Mesothelial cell of epicardium (in vitro differentiated cells): ENCODE data around the gene SUPT4H1. TPM values are rescaled to one million over a fixed set of nuclear protein-coding genes. Genes with fewer than 3 reads are reported as not detected.
A peak's percentile ranks its signal among the peaks of the same experiment; 100 is the strongest.

Experiments used
- DNase-seq, 2 experiments: peaks; one replicate each; pipeline ENCODE4 v3.0.0; 2021; ENCODE audit warnings: low spot score in 2 of 2; ENCODE audit not compliant: unreplicated experiment in 2 of 2
- H3K27ac Mint-ChIP-seq: 2 replicates; pipeline ENCODE4 v1.8.0; 2021; ENCODE audit warnings: mixed read lengths
- H3K27me3 Mint-ChIP-seq: 2 replicates; pipeline ENCODE4 v1.8.0; 2021; ENCODE audit warnings: low read depth, mixed read lengths
- H3K36me3 Mint-ChIP-seq: 2 replicates; pipeline ENCODE4 v1.8.0; 2021; ENCODE audit warnings: mixed read lengths
- H3K4me1 Mint-ChIP-seq: 2 replicates; pipeline ENCODE4 v1.8.0; 2021; ENCODE audit warnings: mixed read lengths
- H3K4me3 Mint-ChIP-seq: 2 replicates; pipeline ENCODE4 v1.8.0; 2021; ENCODE audit warnings: mild to moderate bottlenecking, moderate library complexity, mixed read lengths
- H3K9me3 Mint-ChIP-seq: 2 replicates; pipeline ENCODE4 v1.8.0; 2021; ENCODE audit warnings: mixed read lengths
- total RNA-seq: library from RNA; stranded (reverse); gene quantifications from 3 replicates; pipeline ENCODE4 v1.2.1, GENCODE V29; 2021
- TF ChIP-seq, protein P1 (sequence below): fragments of 200-600 bp; sonication (generic); IDR thresholded peaks from one replicate; pipeline ENCODE4 v1.5.0; 2021; ENCODE audit warnings: antibody characterized with exemption; ENCODE audit not compliant: unreplicated experiment

SUPT4H1 gene
- total RNA-seq, 1 donor from 2014 or later, result 76.8 TPM

DNA sequence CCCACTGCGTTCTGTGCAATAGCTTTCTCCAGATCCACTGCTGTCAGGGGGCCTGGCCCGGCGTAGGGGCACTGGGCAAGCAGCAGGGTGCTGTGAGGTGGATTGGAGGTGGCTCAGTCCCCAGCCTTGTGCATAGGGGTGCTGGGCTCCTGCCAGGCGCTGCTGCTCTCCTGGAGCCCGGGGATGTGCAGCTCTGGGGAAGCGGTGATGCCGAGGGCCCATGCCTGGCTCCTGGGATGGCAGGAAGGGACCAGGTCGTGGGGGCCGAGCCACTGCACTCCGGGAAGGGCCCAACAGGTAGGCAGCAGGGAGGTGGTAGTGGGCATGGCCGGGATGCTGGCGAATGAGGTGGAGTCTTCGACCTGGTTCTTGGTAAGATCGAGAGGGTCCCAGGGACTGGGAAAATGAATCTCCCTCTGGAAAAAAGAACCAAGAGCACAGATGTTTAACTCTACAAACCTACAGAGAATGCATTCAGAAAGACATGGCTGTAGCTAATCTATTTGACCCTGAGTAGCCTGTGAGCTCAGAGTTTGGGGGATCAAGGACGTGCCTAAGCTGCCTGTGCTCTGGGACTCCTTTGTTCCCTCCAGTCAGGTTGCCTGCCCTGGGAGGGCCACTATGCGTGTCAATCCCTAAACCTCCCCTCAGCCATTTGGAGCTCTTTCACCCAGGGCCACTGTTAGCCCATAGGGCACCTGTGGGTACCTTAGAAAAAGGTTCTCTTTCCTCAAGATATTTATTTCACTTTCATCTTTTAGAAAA, 6.6 kb upstream of the SUPT4H1 start:
- Mint-ChIP-seq H3K27me3 (no peaks in the 10 kb centered on the region), H3K4me1 (peaks cover 8% of the 10 kb centered on the region), H3K36me3 (peaks cover 38% of the 10 kb centered on the region), H3K4me3 (no peak overlapping the region), H3K9me3 (no peaks in the 10 kb centered on the region), H3K27ac (no peak overlapping the region)
- DNase-seq, result no peak
- TF ChIP-seq, protein P1, sequence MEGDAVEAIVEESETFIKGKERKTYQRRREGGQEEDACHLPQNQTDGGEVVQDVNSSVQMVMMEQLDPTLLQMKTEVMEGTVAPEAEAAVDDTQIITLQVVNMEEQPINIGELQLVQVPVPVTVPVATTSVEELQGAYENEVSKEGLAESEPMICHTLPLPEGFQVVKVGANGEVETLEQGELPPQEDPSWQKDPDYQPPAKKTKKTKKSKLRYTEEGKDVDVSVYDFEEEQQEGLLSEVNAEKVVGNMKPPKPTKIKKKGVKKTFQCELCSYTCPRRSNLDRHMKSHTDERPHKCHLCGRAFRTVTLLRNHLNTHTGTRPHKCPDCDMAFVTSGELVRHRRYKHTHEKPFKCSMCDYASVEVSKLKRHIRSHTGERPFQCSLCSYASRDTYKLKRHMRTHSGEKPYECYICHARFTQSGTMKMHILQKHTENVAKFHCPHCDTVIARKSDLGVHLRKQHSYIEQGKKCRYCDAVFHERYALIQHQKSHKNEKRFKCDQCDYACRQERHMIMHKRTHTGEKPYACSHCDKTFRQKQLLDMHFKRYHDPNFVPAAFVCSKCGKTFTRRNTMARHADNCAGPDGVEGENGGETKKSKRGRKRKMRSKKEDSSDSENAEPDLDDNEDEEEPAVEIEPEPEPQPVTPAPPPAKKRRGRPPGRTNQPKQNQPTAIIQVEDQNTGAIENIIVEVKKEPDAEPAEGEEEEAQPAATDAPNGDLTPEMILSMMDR, result no peak

DNA sequence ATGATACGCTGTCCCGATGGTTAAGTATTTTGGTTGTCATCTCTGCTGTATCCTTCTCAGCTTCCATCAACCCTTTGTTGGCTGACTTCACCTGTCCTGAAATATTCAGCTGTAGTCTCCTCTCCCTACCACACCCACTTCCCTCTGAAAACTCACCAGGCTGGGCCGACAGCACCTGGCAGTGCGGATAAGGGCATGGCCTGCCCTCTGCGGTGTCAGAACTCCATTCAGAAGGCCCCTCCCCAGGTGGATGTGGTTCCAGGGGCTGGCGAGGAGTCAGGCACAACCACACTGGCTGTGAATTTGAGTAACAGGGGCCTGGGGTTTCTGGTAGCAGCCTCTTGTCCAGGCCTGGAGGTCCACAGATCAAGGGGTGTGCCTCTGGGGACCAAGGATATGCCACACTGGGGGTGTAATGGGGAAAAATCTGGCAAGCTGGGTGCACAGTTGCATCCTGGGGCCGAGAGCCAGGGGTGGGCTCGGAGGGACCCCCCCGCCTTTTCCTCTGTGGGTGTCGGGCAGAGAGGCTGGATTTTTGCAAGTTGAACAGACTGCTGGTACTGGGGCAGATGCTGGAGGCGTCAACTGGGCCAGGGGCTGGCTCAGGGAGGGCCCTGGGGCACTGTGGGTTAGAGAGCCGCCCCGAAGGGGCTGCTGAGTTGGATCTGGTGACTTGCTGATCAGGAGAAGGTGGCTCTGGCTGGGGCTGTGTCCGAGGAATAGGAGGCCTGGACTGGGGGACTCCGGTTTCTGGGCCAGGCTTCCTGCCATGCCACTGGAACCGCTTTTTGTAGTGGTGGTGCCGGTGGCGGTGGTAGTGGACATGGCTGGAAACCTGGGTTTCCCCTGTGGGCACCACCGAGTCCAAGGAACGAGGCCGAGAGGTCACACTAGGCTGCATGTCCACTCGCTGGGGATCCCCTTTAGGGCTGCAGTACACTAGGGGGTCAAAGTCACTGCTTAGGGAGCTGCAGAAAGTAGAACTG, 5.6 kb upstream of the SUPT4H1 start:
- Mint-ChIP-seq H3K27ac (no peak overlapping the region), H3K4me1 (peaks cover 9% of the 10 kb centered on the region), H3K9me3 (no peaks in the 10 kb centered on the region), H3K4me3 (no peak overlapping the region), H3K36me3 (peaks cover 35% of the 10 kb centered on the region), H3K27me3 (no peaks in the 10 kb centered on the region)
- TF ChIP-seq, protein P1, result no peak
- no peak for DNase-seq

DNA sequence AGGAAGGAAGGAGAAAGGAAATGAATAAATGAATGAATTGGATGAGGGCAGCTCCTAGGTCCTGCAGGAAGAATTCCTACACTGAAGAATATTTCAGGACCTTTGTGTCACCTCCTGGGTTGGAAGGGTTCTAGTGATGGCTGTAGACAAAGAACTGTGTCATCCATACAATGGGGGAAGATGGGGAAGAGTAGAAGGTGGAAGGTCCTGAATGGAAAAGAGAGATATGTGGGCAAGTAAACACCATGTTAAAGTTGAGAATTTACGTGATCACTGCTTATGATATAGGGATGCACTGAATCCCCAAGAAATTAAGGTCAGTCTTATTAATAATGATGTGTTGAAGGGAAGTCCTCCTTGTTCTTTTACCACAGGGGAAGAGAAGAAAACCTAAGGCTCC, 4.2 kb upstream of the SUPT4H1 start:
- Mint-ChIP-seq H3K4me1 (peaks cover 14% of the 10 kb centered on the region), H3K27ac (no peak overlapping the region), H3K9me3 (no peaks in the 10 kb centered on the region), H3K4me3 (no peak overlapping the region), H3K27me3 (no peaks in the 10 kb centered on the region), H3K36me3 (peaks cover 24% of the 10 kb centered on the region)
- TF ChIP-seq, protein P1, result no peak
- DNase-seq, result no peak

DNA sequence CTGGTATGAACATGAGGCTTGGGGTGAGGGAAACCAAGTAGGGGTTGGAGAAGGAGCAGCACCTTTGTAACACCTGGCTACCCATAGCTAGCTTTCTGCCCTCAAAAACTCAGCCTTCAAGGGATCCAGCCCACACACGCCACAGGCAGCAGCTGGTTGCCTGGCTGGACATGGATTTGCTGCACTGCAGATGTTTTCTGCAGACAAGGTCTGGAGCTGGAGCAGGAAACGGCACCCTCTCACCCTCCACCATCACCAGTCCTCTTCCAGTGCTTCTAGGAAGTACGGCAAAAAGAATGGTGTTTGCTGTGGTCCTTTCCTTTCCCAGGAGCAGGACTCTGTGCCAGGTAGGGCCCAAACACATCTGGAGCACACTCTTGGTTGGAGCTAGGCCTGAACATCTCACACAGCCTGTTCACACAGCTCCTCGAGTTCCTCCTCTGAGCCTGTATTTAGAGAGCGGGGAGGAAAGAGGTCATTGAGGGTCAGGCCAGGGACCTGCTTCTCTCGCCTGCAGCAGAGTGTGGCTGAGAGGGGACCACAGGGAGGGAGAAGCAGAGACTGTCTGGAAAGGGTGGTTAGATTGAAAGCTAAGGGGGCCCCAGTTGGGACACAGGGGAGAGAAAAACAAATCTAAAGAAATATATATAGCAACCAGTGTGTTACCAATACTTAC, 2.7 kb upstream of the SUPT4H1 start:
- Mint-ChIP-seq H3K27ac (peak overlapping the region; percentile 21), H3K4me3 (no peak overlapping the region), H3K36me3 (peaks cover 19% of the 10 kb centered on the region)

DNA sequence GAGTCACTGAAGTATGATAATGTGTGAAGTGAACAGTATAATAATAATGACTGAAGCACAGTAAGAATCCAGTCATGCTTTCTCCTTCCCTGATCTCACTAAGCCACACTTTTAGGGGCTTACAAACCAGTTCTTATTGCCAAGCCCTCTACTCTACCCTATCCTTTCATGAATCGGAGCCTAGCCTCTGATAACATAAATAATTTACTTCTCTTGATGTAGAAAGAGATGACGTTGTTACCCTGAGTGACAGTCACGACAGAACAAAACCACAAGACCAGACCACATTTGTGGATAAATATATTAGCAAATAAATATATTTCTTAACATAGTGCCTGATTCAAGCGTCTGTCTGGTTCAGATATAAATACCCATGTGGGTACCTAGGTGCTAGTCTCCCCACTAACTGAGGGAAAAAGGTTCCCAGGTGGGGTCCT, 1.4 kb upstream of the SUPT4H1 start:
- Mint-ChIP-seq H3K4me1 (peaks cover 20% of the 10 kb centered on the region), H3K36me3 (peaks cover 30% of the 10 kb centered on the region), H3K4me3 (peak overlapping the region; percentile 100), H3K27ac (peak overlapping the region; percentile 98), H3K9me3 (no peaks in the 10 kb centered on the region), H3K27me3 (no peaks in the 10 kb centered on the region)
- DNase-seq, result no peak
- TF ChIP-seq, protein P1, result no peak

More for the DNA sequence above, 2.7 kb upstream of the SUPT4H1 start:
- peaks cover 17% of the 10 kb centered on the region for H3K4me1 Mint-ChIP-seq
- DNase-seq, result no peak
- no peaks in the 10 kb centered on the region for H3K9me3 Mint-ChIP-seq
- TF ChIP-seq, protein P1, result no peak
- H3K27me3 Mint-ChIP-seq, result no peaks in the 10 kb centered on the region
